Effector memory CD8-positive, alpha-beta T cell (primary cell): Measurements from ENCODE around the gene EMC8.

ENCODE experiments used
- ATAC-seq: fragments of 150-1000 bp; cut with Tn5 transposase; replicated peaks from 2 replicates; pipeline ENCODE4 v1.10.0; 2021; ENCODE audit warnings: mild to moderate bottlenecking, moderate library complexity
- DNase-seq, 3 experiments: peaks; one replicate each; pipeline ENCODE4 v3.0.0; 2021
- H3K27ac Mint-ChIP-seq, 2 donors: one replicate each; pipeline ENCODE4 v1.8.0; 2022; ENCODE audit warnings: mild to moderate bottlenecking in 2 of 2, mixed read lengths in 2 of 2, moderate library complexity in 2 of 2
- H3K27me3 Mint-ChIP-seq, 2 donors: one replicate each; pipeline ENCODE4 v1.8.0; 2022; ENCODE audit warnings: mixed read lengths in 2 of 2
- H3K36me3 Mint-ChIP-seq: one replicate; pipeline ENCODE4 v1.8.0; 2022; ENCODE audit warnings: mild to moderate bottlenecking, moderate library complexity, mixed read lengths; ENCODE audit not compliant: insufficient read depth
- H3K4me1 Mint-ChIP-seq, 2 donors: one replicate each; pipeline ENCODE4 v1.8.0; 2022; ENCODE audit warnings: low read depth in 2 of 2, mixed read lengths in 2 of 2
- H3K4me3 Mint-ChIP-seq, 2 donors: one replicate each; pipeline ENCODE4 v1.8.0; 2022; ENCODE audit warnings: mild to moderate bottlenecking in 2 of 2, mixed read lengths in 2 of 2, moderate library complexity in 2 of 2
- H3K9me3 Mint-ChIP-seq, 2 donors: one replicate each; pipeline ENCODE4 v1.8.0; 2022; ENCODE audit warnings: mixed read lengths in 2 of 2

Gene EMC8

DNA sequence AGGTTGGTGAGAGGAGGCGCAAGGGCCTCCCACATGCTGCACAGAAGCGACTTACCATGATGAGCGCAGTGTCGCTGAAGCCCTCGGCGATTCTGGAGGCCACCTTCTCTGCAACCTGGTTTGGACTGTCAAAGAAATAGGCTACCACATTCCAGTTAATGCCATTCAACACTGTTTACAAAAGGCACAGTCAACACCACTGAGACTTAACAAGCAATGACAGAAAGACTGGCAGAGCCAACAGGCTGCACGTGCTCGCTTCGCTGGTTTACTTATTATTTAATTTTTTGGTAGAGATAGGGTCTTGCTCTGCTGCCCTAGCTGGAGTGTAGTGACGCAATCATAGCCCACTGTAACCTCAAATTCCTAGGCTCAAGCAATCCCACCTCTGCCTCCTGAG is 18.2 kb downstream of the EMC8 start:
- no peak for ATAC-seq

GRCh38 chr16:85780281-85780680 is 19.1 kb downstream of the EMC8 start:
- DNase-seq: no peak
- no peaks in the 10 kb centered on the region for H3K9me3 Mint-ChIP-seq
- H3K4me3 Mint-ChIP-seq: no peak overlapping the region
- ATAC-seq: no peak
- H3K36me3 Mint-ChIP-seq: peaks cover 48% of the 10 kb centered on the region
- peaks cover 15 to 16% of the 10 kb centered on the region in 2 donors for H3K4me1 Mint-ChIP-seq
- peak overlapping the region in 1 of 2 donors; percentile 84 for H3K27ac Mint-ChIP-seq
- no peaks in the 10 kb centered on the region for H3K27me3 Mint-ChIP-seq

More for the DNA sequence above, 18.2 kb downstream of the EMC8 start:
- Mint-ChIP-seq H3K9me3 (no peaks in the 10 kb centered on the region), H3K4me3 (no peak overlapping the region), H3K4me1 (peaks cover 16 to 19% of the 10 kb centered on the region in 2 donors), H3K27ac (no peak overlapping the region), H3K27me3 (no peaks in the 10 kb centered on the region), H3K36me3 (peaks cover 45% of the 10 kb centered on the region)
- no peak for DNase-seq

DNA sequence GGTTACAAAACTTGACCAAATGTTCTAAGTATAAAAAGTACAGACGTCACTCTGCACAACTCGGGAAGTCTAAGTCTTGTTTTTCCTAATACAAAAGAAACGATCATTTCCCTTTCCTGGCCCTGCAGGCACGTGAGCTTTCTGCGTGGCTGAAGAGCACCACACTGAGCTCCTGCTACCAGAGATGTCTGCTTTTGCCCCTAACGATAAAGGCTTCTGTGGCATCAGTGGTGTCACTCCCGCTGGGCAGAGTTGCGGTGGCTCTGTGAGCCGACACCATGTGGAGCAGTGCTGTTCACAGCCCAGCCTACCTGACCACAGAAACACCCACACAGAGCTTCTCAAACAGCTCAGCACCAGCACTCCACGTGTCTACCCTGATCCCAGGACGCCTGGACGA is 20.5 kb downstream of the EMC8 start:
- no peaks in the 10 kb centered on the region for H3K9me3 Mint-ChIP-seq
- ATAC-seq (peak; percentile 97), DNase-seq (peak in 2 of 3 experiments; percentile 14)
- H3K4me3 Mint-ChIP-seq: peak overlapping the region in 1 of 2 donors; percentile 22
- H3K27me3 Mint-ChIP-seq: no peaks in the 10 kb centered on the region
- H3K27ac Mint-ChIP-seq: peak overlapping the region; percentile 52 to 53
- H3K36me3 Mint-ChIP-seq: peaks cover 45% of the 10 kb centered on the region
- peaks cover 15 to 16% of the 10 kb centered on the region in 2 donors for H3K4me1 Mint-ChIP-seq

DNA sequence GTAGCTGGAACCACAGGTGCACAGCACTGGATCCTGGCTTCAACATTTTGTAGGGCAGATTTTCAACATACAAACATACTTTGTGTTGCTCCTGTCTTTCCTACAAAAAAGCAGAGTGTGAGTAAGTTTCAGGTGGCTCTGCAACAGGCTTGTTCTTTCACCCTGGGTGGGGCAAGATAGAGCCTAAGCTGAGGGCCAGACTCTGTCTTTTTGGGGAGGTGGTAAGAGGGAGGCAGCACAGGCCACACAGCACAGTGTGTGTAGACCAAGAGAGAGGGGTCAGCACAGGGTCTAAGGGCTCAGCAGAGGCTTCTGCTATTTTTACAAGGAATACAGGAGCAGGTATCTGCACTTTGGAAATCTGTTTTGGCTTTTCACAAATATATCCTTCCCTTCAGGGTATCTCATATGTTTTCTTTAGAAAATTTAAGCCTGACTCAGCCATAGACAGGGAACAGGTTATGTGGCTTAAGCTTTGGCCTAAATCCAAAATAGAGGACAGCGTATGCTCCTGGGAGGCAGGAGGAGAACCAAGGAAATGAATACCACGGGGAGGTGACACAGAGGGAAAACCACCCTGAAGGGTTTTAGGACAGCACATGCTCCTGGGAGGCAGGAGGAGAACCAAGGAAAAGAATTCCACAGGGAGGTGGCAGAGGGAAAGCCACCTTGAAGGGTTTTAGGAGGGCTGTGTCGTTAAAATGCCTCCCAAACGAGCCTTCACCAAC is 21.6 kb downstream of the EMC8 start:
- no peaks in the 10 kb centered on the region for H3K27me3 Mint-ChIP-seq
- H3K27ac Mint-ChIP-seq: peak overlapping the region in 1 of 2 donors; percentile 25
- H3K4me1 Mint-ChIP-seq: peaks cover 10 to 14% of the 10 kb centered on the region in 2 donors
- no peak for ATAC-seq
- no peaks in the 10 kb centered on the region for H3K9me3 Mint-ChIP-seq
- no peak for DNase-seq
- H3K36me3 Mint-ChIP-seq: peaks cover 39% of the 10 kb centered on the region
- H3K4me3 Mint-ChIP-seq: no peak overlapping the region

DNA sequence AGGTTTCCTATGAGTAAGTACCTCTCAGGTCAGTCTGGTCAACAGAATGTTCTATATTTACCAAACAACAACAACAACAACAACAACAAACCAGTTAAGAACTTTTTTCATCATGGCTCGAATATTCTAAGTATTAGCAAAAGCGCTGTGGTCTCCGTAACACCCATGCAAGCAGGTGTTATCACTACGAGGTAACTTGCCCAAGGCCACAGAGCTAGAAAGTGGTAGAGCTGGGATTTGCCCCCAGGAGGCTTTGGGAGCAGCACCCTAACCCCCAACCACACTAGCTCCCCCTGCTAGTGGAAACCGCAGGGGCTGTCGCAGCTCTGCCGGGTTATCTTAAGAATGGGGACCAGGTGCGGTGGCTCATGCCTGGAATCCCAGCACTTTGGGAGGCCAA is 24.5 kb downstream of the EMC8 start:
- Mint-ChIP-seq H3K4me3 (no peak overlapping the region), H3K27me3 (no peaks in the 10 kb centered on the region), H3K4me1 (peaks cover 8 to 10% of the 10 kb centered on the region in 2 donors), H3K36me3 (peaks cover 26% of the 10 kb centered on the region), H3K9me3 (no peaks in the 10 kb centered on the region), H3K27ac (no peak overlapping the region)
- DNase-seq (no peak), ATAC-seq (no peak)

DNA sequence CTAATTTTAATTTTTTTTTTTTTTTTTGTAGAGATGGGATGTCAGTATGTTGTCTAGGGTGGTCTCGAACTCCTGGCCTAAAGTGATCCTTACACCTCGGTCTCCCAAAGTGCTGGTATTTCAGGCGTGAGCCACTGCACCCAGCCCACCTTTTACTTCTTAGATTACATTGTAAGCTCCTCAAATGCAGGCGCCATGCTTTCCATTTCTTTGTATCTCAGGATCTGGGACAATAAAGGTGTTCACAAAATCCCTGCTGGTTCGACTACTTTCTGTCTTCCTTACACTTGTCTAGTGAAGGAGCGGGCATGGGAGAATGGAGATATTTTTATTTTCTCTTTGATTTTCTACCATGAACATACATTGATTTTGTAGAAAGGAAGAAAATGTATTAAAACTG is 25.2 kb downstream of the EMC8 start:
- Mint-ChIP-seq H3K36me3 (peaks cover 20% of the 10 kb centered on the region), H3K9me3 (no peaks in the 10 kb centered on the region), H3K27me3 (no peaks in the 10 kb centered on the region), H3K4me3 (no peak overlapping the region), H3K27ac (no peak overlapping the region), H3K4me1 (peaks cover 5 to 7% of the 10 kb centered on the region in 2 donors)
- ATAC-seq: no peak
- DNase-seq: no peak

- no peaks in the 10 kb centered on the region for H3K4me1 Mint-ChIP-seq
- H3K27me3 Mint-ChIP-seq: no peaks in the 10 kb centered on the region
- H3K36me3 Mint-ChIP-seq: peaks cover 12% of the 10 kb centered on the region
- H3K9me3 Mint-ChIP-seq: no peaks in the 10 kb centered on the region
- ATAC-seq (no peak), DNase-seq (no peak)
- H3K4me3 Mint-ChIP-seq: no peak overlapping the region
- H3K27ac Mint-ChIP-seq: no peak overlapping the region
These were observed 26.3 kb downstream of the EMC8 start for GRCh38 chr16:85773044-85773443.

DNA sequence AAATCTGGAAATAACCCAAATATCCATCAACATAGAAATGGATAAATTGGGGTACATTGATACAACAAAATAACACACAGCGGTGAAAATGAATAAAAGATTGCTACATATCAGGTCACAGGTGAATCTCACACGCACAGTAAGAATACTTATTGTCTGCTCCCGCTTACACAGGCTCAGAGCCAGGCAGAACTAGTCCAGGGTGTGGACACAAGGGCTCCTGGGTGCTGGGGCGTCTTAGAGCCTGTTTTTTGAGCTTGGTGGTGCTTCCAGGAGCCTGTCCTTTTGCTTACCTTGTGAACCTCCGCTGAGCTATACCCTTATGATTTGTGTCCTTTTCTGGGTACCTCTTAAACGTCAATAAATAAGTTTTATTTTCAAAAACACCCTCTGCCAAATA is 28.6 kb downstream of the EMC8 start:
- DNase-seq (no peak), ATAC-seq (no peak)
- peaks cover 0 to 3% of the 10 kb centered on the region in 2 donors for H3K27me3 Mint-ChIP-seq
- H3K4me3 Mint-ChIP-seq: no peak overlapping the region
- H3K9me3 Mint-ChIP-seq: no peaks in the 10 kb centered on the region
- no peaks in the 10 kb centered on the region for H3K4me1 Mint-ChIP-seq
- no peaks in the 10 kb centered on the region for H3K36me3 Mint-ChIP-seq
- no peak overlapping the region for H3K27ac Mint-ChIP-seq

DNA sequence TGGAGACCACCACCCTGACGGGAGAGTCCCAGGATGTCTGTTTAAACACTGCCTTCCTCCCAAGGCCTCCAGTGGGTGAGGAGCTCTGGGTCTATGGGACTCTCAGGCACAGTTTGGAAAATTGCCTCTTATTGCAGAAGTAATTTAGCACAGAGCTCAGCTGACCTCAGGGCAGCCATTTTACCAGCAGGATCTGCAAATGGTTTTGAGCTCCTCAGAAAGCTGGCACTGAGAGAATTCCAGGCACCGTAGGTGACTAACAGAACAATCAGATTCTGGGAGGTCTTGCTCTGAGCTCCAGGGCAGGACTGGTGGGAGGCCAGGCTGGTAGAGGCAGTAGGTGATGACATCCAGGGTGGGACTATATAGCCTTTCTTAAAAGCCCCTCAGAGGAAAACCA is 31.1 kb downstream of the EMC8 start:
- no peak for ATAC-seq
- H3K36me3 Mint-ChIP-seq: no peaks in the 10 kb centered on the region
- no peak for DNase-seq

GRCh38 chr16:85767531-85767930 is 31.8 kb downstream of the EMC8 start:
- no peaks in the 10 kb centered on the region for H3K9me3 Mint-ChIP-seq
- no peaks in the 10 kb centered on the region for H3K4me1 Mint-ChIP-seq
- DNase-seq (no peak), ATAC-seq (no peak)
- no peak overlapping the region for H3K4me3 Mint-ChIP-seq
- H3K36me3 Mint-ChIP-seq: no peaks in the 10 kb centered on the region
- peaks cover 0 to 19% of the 10 kb centered on the region in 2 donors for H3K27me3 Mint-ChIP-seq
- H3K27ac Mint-ChIP-seq: no peak overlapping the region

More for the DNA sequence above, 31.1 kb downstream of the EMC8 start:
- Mint-ChIP-seq H3K9me3 (no peaks in the 10 kb centered on the region), H3K4me1 (no peaks in the 10 kb centered on the region), H3K27me3 (peaks cover 0 to 16% of the 10 kb centered on the region in 2 donors), H3K27ac (no peak overlapping the region), H3K4me3 (no peak overlapping the region)

- Mint-ChIP-seq H3K9me3 (no peaks in the 10 kb centered on the region), H3K27ac (no peak overlapping the region), H3K36me3 (peaks cover under 1% of the 10 kb centered on the region), H3K4me3 (no peak overlapping the region), H3K4me1 (no peaks in the 10 kb centered on the region), H3K27me3 (peaks cover 0 to 20% of the 10 kb centered on the region in 2 donors)
- no peak for DNase-seq
- ATAC-seq: no peak
These were observed 33.6 kb downstream of the EMC8 start for GRCh38 chr16:85765767-85766166.

GRCh38 chr16:85765211-85765610 is 34.1 kb downstream of the EMC8 start:
- H3K36me3 Mint-ChIP-seq: peaks cover 5% of the 10 kb centered on the region
- DNase-seq: no peak

DNA sequence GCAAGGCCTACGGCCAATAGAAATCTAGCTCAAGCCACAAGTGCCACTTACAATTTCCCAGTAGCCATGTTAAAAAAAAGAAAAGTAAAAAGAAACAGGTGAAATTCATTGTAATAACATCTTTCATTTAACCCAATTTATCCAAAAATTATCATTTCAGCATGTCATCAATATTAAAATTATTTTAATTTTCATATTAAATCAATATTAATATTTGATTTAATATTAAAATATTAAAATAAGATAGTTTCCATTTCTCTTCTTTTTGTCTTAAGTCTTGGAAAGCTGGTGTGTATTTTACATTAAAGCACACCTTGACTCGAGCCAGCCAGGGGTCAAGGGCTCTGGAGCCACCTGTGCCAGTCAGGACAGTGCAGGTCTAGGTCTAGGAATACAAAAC is 35.7 kb downstream of the EMC8 start:
- no peak for ATAC-seq
- no peak for DNase-seq
- Mint-ChIP-seq H3K36me3 (peaks cover 5% of the 10 kb centered on the region), H3K27ac (no peak overlapping the region), H3K4me3 (no peak overlapping the region), H3K9me3 (no peaks in the 10 kb centered on the region), H3K4me1 (peaks cover 7% of the 10 kb centered on the region in 2 donors), H3K27me3 (peaks cover 20 to 41% of the 10 kb centered on the region in 2 donors)

More at GRCh38 chr16:85765211-85765610, 34.1 kb downstream of the EMC8 start:
- Mint-ChIP-seq H3K27ac (no peak overlapping the region), H3K4me1 (no peaks in the 10 kb centered on the region), H3K4me3 (no peak overlapping the region), H3K27me3 (peaks cover 4 to 25% of the 10 kb centered on the region in 2 donors), H3K9me3 (no peaks in the 10 kb centered on the region)
- ATAC-seq: no peak

- Mint-ChIP-seq H3K4me1 (peaks cover 7% of the 10 kb centered on the region in 2 donors), H3K9me3 (no peaks in the 10 kb centered on the region), H3K27ac (no peak overlapping the region), H3K36me3 (peaks cover 5% of the 10 kb centered on the region), H3K27me3 (peaks cover 21 to 45% of the 10 kb centered on the region in 2 donors), H3K4me3 (no peak overlapping the region)
- no peak for DNase-seq
- no peak for ATAC-seq
These were observed 36.4 kb downstream of the EMC8 start for GRCh38 chr16:85762970-85763369.
